ENCODE measurements around the gene APH1A.
"Not testable (repeated sequence)": the region's sequence is repeated elsewhere in the genome, so short reads cannot be mapped to it uniquely, and the experiment has no call there.

DNA sequence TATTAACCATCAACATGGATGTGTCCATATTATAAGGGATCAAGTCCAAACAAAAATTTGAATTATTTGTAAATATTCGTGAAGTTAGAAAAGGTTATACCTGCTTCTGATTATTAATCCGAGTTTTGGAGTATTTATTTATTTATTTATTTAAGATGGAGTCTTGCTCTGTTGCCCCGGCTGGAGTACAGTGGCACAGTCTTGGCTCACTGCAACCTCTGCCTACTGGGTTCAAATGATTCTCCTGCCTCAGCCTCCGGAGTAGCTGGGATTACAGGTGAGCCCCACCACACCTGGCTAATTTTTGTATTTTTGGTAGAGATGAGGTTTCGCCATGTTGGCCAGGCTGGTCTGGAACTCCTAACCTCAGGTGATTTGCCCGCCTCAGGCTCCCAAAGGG is 53.0 kb downstream of the APH1A start:
- TF ChIP-seq SUZ12 (IDR thresholded peaks at IDR 0.05; ENCODE audit: extremely low read depth, insufficient read depth, insufficient read length); ZNF274 (IDR thresholded peaks at IDR 0.05; ENCODE audit: low read depth, low read length); YY1 (IDR thresholded peaks at IDR 0.05; ENCODE audit: insufficient read depth, insufficient read length): not testable (repeated sequence)
